ENCODE data around the gene IL36A. TPM values are rescaled to one million over a fixed set of nuclear protein-coding genes. Genes with fewer than 3 reads are reported as not detected.

IL36A gene
- total and polyA plus RNA-seq, 9 of the 15 experiments (the other 6 are each of a cell fraction or from before 2014, with no cell fraction given) = not detected

GRCh38 chr2:112972423-112973086 is 32.7 kb upstream of the IL36A start (continued):
- TF ChIP-seq, protein P1, sequence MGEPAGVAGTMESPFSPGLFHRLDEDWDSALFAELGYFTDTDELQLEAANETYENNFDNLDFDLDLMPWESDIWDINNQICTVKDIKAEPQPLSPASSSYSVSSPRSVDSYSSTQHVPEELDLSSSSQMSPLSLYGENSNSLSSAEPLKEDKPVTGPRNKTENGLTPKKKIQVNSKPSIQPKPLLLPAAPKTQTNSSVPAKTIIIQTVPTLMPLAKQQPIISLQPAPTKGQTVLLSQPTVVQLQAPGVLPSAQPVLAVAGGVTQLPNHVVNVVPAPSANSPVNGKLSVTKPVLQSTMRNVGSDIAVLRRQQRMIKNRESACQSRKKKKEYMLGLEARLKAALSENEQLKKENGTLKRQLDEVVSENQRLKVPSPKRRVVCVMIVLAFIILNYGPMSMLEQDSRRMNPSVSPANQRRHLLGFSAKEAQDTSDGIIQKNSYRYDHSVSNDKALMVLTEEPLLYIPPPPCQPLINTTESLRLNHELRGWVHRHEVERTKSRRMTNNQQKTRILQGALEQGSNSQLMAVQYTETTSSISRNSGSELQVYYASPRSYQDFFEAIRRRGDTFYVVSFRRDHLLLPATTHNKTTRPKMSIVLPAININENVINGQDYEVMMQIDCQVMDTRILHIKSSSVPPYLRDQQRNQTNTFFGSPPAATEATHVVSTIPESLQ (CRISPR knock-in tag; IDR thresholded peaks at IDR 0.05) = no peak
- TF ChIP-seq ZNF507 (tag; conservative IDR thresholded peaks at IDR 0.05) = no peak

DNA sequence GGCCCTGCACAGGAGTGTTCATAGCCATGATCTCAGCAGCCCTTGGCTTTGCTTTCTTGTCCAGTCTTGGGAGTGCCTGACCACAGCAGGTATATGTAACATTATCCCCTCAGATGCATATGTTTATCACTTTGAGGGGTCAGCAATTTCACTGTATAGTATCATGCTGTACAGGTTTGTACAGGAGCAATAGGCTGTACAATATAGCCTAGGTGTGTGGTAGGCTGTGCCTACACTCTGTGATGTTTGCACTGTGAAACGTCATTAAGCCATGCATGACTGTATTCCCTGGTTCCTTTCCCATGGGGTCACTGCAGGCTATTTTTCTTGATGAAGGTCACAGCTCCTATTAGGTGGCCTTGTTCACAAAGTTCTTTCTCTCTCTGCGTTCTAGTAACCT is 32.1 kb upstream of the IL36A start:
- BruUV-seq (replicated peaks) = no TSS peak
- ChIA-PET CTCF (ENCODE audit: low intra/inter-chr PET ratio) (no interaction called here), POLR2A (interaction anchor here (0.7 kb wide), 1 partner anchor 50 kb away, joined by 3 read pairs; no protein-coding TSS in a partner anchor)
- H3K9ac ChIP-seq (ENCODE audit: insufficient read depth in 1 of 2, low read depth in 2 of 2, low read length in 2 of 2) = no peak overlapping the region
- H3K27ac ChIP-seq (ENCODE audit: extremely low read depth, low read depth, low read length) = no peak overlapping the region
- WGBS (ENCODE audit: insufficient coverage, low coverage, missing lambda C conversion rate) = 0% methylated on average over 2 of the region's 2 CpGs
- peaks cover 11 to 28% of the 10 kb centered on the region in 2 experiments; a peak in 4 of 5 replicates for H3K27me3 ChIP-seq (ENCODE audit: control insufficient read depth in 2 of 2, insufficient read depth in 2 of 2, low read length in 2 of 2)
- no peaks in the 10 kb centered on the region for H3K9me1 ChIP-seq (ENCODE audit: control insufficient read depth, insufficient read depth, low read length)
- in situ Hi-C loops (cut with MboI) (no loop called here), intact Hi-C loops (cut with micrococcal nuclease) (no loop called here)
- DNase-seq (ENCODE audit: extremely low read depth in 1 of 4, low spot score in 3 of 4) (no peak), FAIRE-seq (no peak), ATAC-seq (no peak)
- H3K79me2 ChIP-seq (ENCODE audit: control insufficient read depth, insufficient read depth, low read length) = no peaks in the 10 kb centered on the region
- 0 out of 5 replicates have a peak, but pooled peaks cover 0 to 1% of the 10 kb centered on the region in 2 experiments for H3K4me1 ChIP-seq (replicated peaks in 1 of 2; ENCODE audit: control insufficient read depth in 2 of 2, insufficient read depth in 2 of 2, low read length in 2 of 2)
- H3K4me2 ChIP-seq (ENCODE audit: insufficient read depth, low read length) = no peak overlapping the region
- no peak overlapping the region for H2AFZ ChIP-seq (ENCODE audit: low read depth, low read length)
- no peaks in the 10 kb centered on the region for H3K9me3 ChIP-seq (replicated peaks; ENCODE audit: control insufficient read depth, insufficient read depth, low read depth, low read length)
- no peaks in the 10 kb centered on the region for H4K20me1 ChIP-seq (replicated peaks; ENCODE audit: control insufficient read depth, insufficient read depth, low read length)
- no peaks in the 10 kb centered on the region for H3K36me3 ChIP-seq (ENCODE audit: control insufficient read depth, insufficient read depth, low read length)
- no peak overlapping the region for H3K4me3 ChIP-seq
- TF ChIP-seq MAFK (IDR thresholded peaks at IDR 0.05; ENCODE audit: low read length) (no peak), WHSC1 (IDR thresholded peaks at IDR 0.05; ENCODE audit: low read length) (no peak), RBM39 (optimal IDR thresholded peaks at IDR 0.05; ENCODE audit: low read depth, low read length) (no peak), ZBTB26 (CRISPR knock-in tag; IDR thresholded peaks at IDR 0.05) (no peak), NFE2L1 (tag; IDR thresholded peaks at IDR 0.05; ENCODE audit: borderline replicate concordance, low read depth) (no peak), MECOM (CRISPR knock-in tag; IDR thresholded peaks at IDR 0.05) (no peak), UBTF (IDR thresholded peaks at IDR 0.05; ENCODE audit: borderline replicate concordance in 1 of 2, low read depth in 2 of 2, low read length in 2 of 2) (no peak), ZNF24 (IDR thresholded peaks at IDR 0.05) (no peak)
- TF ChIP-seq, protein P2, sequence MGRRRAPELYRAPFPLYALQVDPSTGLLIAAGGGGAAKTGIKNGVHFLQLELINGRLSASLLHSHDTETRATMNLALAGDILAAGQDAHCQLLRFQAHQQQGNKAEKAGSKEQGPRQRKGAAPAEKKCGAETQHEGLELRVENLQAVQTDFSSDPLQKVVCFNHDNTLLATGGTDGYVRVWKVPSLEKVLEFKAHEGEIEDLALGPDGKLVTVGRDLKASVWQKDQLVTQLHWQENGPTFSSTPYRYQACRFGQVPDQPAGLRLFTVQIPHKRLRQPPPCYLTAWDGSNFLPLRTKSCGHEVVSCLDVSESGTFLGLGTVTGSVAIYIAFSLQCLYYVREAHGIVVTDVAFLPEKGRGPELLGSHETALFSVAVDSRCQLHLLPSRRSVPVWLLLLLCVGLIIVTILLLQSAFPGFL (CRISPR knock-in tag; IDR thresholded peaks at IDR 0.05) = no peak
- TF ChIP-seq, protein P3, sequence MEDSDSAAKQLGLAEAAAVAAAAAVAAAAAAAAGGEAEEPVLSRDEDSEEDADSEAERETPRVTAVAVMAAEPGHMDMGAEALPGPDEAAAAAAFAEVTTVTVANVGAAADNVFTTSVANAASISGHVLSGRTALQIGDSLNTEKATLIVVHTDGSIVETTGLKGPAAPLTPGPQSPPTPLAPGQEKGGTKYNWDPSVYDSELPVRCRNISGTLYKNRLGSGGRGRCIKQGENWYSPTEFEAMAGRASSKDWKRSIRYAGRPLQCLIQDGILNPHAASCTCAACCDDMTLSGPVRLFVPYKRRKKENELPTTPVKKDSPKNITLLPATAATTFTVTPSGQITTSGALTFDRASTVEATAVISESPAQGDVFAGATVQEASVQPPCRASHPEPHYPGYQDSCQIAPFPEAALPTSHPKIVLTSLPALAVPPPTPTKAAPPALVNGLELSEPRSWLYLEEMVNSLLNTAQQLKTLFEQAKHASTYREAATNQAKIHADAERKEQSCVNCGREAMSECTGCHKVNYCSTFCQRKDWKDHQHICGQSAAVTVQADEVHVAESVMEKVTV (CRISPR knock-in tag; IDR thresholded peaks at IDR 0.05) = no peak
